ENCODE measurements around the gene CRACR2B. TPM values are rescaled to one million over a fixed set of nuclear protein-coding genes. Genes with fewer than 3 reads are reported as not detected.

The CRACR2B gene
- total and polyA plus RNA-seq, 2 of the 13 experiments (the other 11 are each of a cell fraction or from before 2014, with no cell fraction given): 14.9 to 21.0 TPM

GRCh38 chr11:830295-831117, 2.8 kb downstream of the CRACR2B start (continued):
- TF ChIP-seq ZMYM2 (CRISPR knock-in tag; IDR thresholded peaks at IDR 0.05) (peak; percentile 59; the same call in 1 of the 2 replicates), HDAC2 (CRISPR knock-in tag; IDR thresholded peaks at IDR 0.05) (no peak), ARNT (IDR thresholded peaks at IDR 0.05) (no peak), ZNF781 (CRISPR knock-in tag; IDR thresholded peaks at IDR 0.05; ENCODE audit: borderline replicate concordance, not compliant biosample characterization) (no peak), MED1 (CRISPR knock-in tag; IDR thresholded peaks at IDR 0.05) (no peak), ETV6 (CRISPR knock-in tag; conservative IDR thresholded peaks at IDR 0.05) (no peak), ATAD3A (CRISPR knock-in tag; IDR thresholded peaks at IDR 0.05) (no peak), UBTF (CRISPR knock-in tag; IDR thresholded peaks at IDR 0.05) (peak; percentile 72; the same call in 1 of the 2 replicates), ZNF720 (CRISPR knock-in tag; IDR thresholded peaks at IDR 0.05) (no peak), RBFOX2 (IDR thresholded peaks at IDR 0.05; ENCODE audit: low read depth, low read length) (peak; percentile 72), ZC3H4 (CRISPR knock-in tag; IDR thresholded peaks at IDR 0.05; ENCODE audit: borderline replicate concordance) (no peak), ZNF460 (CRISPR knock-in tag; IDR thresholded peaks at IDR 0.05; ENCODE audit: borderline replicate concordance) (0 out of 2 replicates have a peak, but pooled peaks have one; percentile 33), FOXA1 (IDR thresholded peaks at IDR 0.05) (no peak), FOXA1 (CRISPR knock-in tag; IDR thresholded peaks at IDR 0.05) (0 out of 2 replicates have a peak, but pooled peaks have one; percentile 2), ZNF768 (CRISPR knock-in tag; IDR thresholded peaks at IDR 0.05) (no peak), NR2F1 (CRISPR knock-in tag; IDR thresholded peaks at IDR 0.05) (no peak), ZBTB8A (CRISPR knock-in tag; IDR thresholded peaks at IDR 0.05; ENCODE audit: borderline replicate concordance, low read depth) (no peak), ZNF383 (CRISPR knock-in tag; IDR thresholded peaks at IDR 0.05; ENCODE audit: borderline replicate concordance) (no peak), TEAD3 (CRISPR knock-in tag; optimal IDR thresholded peaks at IDR 0.05; ENCODE audit: borderline replicate concordance) (peak; percentile 11), ZNF296 (CRISPR knock-in tag; conservative IDR thresholded peaks at IDR 0.05) (no peak)
- TF ChIP-seq, protein P1, sequence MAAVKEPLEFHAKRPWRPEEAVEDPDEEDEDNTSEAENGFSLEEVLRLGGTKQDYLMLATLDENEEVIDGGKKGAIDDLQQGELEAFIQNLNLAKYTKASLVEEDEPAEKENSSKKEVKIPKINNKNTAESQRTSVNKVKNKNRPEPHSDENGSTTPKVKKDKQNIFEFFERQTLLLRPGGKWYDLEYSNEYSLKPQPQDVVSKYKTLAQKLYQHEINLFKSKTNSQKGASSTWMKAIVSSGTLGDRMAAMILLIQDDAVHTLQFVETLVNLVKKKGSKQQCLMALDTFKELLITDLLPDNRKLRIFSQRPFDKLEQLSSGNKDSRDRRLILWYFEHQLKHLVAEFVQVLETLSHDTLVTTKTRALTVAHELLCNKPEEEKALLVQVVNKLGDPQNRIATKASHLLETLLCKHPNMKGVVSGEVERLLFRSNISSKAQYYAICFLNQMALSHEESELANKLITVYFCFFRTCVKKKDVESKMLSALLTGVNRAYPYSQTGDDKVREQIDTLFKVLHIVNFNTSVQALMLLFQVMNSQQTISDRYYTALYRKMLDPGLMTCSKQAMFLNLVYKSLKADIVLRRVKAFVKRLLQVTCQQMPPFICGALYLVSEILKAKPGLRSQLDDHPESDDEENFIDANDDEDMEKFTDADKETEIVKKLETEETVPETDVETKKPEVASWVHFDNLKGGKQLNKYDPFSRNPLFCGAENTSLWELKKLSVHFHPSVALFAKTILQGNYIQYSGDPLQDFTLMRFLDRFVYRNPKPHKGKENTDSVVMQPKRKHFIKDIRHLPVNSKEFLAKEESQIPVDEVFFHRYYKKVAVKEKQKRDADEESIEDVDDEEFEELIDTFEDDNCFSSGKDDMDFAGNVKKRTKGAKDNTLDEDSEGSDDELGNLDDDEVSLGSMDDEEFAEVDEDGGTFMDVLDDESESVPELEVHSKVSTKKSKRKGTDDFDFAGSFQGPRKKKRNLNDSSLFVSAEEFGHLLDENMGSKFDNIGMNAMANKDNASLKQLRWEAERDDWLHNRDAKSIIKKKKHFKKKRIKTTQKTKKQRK (IDR thresholded peaks at IDR 0.05; ENCODE audit: low read length): no peak
- TF ChIP-seq, protein P2, sequence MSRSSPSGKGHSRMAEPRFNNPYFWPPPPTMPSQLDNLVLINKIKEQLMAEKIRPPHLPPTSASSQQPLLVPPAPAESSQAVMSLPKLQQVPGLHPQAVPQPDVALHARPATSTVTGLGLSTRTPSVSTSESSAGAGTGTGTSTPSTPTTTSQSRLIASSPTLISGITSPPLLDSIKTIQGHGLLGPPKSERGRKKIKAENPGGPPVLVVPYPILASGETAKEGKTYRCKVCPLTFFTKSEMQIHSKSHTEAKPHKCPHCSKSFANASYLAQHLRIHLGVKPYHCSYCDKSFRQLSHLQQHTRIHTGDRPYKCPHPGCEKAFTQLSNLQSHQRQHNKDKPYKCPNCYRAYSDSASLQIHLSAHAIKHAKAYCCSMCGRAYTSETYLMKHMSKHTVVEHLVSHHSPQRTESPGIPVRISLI (CRISPR knock-in tag; IDR thresholded peaks at IDR 0.05; ENCODE audit: borderline replicate concordance): no peak
- TF ChIP-seq, protein P3, sequence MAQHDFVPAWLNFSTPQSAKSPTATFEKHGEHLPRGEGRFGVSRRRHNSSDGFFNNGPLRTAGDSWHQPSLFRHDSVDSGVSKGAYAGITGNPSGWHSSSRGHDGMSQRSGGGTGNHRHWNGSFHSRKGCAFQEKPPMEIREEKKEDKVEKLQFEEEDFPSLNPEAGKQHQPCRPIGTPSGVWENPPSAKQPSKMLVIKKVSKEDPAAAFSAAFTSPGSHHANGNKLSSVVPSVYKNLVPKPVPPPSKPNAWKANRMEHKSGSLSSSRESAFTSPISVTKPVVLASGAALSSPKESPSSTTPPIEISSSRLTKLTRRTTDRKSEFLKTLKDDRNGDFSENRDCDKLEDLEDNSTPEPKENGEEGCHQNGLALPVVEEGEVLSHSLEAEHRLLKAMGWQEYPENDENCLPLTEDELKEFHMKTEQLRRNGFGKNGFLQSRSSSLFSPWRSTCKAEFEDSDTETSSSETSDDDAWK (CRISPR knock-in tag; IDR thresholded peaks at IDR 0.05): no peak

Measured in HepG2 (cell line).